Measurements from ENCODE around the gene HDAC4.

DNA sequence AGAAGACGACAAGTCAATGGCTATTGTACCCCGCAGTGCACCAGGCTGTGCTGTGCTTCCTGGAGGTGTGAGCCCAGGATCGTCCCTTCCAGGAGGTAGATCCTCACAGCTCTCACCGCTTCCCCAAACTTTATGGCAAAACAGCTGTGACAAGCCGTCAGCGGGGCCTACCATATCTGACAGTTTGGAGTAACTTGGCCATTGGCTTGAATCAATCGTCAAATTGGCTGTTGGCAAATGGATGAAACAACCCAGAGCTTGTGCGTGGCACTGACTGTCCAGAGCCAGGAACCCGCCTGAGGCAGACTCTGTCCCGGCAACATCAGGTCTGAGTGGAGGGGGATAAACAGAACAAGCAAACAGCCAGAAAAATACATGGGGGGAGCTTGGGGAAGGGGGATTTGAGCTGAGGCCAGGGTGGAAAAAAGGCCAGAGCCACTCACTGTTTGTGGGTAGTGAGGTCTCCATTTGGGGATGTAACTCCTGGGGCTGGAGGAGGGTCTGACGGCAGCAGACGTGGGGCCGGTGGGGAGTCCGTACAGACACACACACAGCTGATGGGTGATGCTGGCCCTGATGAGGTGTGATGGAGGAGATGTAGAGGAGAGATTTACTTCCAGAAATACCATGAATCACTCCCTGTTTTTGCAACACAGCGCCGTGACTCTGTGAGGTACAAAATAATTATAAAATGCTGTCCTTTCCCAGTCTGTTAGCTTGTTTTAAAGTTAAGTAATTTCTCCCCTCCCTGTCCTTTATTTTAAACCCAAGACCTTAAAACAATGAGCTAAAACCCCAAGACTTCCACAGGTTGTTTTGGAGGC is 378.2 kb downstream of the HDAC4 start:
- no peak for TF ChIP-seq EZH2 (IDR thresholded peaks at IDR 0.05; ENCODE audit: borderline replicate concordance, low read length)
- TF ChIP-seq, protein P1, sequence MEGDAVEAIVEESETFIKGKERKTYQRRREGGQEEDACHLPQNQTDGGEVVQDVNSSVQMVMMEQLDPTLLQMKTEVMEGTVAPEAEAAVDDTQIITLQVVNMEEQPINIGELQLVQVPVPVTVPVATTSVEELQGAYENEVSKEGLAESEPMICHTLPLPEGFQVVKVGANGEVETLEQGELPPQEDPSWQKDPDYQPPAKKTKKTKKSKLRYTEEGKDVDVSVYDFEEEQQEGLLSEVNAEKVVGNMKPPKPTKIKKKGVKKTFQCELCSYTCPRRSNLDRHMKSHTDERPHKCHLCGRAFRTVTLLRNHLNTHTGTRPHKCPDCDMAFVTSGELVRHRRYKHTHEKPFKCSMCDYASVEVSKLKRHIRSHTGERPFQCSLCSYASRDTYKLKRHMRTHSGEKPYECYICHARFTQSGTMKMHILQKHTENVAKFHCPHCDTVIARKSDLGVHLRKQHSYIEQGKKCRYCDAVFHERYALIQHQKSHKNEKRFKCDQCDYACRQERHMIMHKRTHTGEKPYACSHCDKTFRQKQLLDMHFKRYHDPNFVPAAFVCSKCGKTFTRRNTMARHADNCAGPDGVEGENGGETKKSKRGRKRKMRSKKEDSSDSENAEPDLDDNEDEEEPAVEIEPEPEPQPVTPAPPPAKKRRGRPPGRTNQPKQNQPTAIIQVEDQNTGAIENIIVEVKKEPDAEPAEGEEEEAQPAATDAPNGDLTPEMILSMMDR (IDR thresholded peaks at IDR 0.05; ENCODE audit: low read length): no peak
